ENCODE results near the gene SLC16A7. TPM values are rescaled to one million over a fixed set of nuclear protein-coding genes. Genes with fewer than 3 reads are reported as not detected.

The SLC16A7 gene
- total RNA-seq, 1 donor from 2014 or later: 2.9 TPM

DNA sequence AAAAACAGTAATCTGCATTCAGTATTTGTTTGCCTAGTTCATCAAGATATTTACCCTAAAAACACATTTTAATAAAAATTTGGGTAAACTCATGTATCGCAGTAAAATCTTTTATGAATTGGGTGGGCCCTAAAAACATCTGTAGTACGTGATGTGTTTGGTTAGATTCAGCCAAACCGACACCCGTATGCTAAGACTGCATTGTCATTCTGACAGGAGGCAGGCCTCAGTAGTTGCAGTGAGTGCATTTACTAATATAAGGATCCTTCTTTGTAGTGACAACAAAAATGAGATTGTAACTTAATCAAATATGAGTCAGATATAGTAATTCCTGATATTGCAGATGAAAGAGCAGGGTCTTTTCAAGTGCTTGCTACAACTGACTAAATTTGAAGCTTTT lies 191.8 kb downstream of the SLC16A7 start:
- H3K36me3 Mint-ChIP-seq (ENCODE audit: low read depth): no peaks in the 10 kb centered on the region
- H3K4me1 Mint-ChIP-seq: no peaks in the 10 kb centered on the region
- DNase-seq (ENCODE audit: low read depth, low spot score): no peak
- no peaks in the 10 kb centered on the region for H3K27me3 Mint-ChIP-seq (ENCODE audit: low read depth)
- peak overlapping the region; percentile 23 for H3K27ac Mint-ChIP-seq (ENCODE audit: unreplicated experiment)
- H3K4me3 Mint-ChIP-seq: no peak overlapping the region
- TF ChIP-seq, protein P1, sequence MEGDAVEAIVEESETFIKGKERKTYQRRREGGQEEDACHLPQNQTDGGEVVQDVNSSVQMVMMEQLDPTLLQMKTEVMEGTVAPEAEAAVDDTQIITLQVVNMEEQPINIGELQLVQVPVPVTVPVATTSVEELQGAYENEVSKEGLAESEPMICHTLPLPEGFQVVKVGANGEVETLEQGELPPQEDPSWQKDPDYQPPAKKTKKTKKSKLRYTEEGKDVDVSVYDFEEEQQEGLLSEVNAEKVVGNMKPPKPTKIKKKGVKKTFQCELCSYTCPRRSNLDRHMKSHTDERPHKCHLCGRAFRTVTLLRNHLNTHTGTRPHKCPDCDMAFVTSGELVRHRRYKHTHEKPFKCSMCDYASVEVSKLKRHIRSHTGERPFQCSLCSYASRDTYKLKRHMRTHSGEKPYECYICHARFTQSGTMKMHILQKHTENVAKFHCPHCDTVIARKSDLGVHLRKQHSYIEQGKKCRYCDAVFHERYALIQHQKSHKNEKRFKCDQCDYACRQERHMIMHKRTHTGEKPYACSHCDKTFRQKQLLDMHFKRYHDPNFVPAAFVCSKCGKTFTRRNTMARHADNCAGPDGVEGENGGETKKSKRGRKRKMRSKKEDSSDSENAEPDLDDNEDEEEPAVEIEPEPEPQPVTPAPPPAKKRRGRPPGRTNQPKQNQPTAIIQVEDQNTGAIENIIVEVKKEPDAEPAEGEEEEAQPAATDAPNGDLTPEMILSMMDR (conservative IDR thresholded peaks at IDR 0.05): no peak
- H3K9me3 Mint-ChIP-seq: peaks cover 3% of the 10 kb centered on the region

- H3K4me1 Mint-ChIP-seq: no peaks in the 10 kb centered on the region
- H3K9me3 Mint-ChIP-seq: peaks cover 12% of the 10 kb centered on the region
- H3K27ac Mint-ChIP-seq (ENCODE audit: unreplicated experiment): no peak overlapping the region
- H3K36me3 Mint-ChIP-seq (ENCODE audit: low read depth): peaks cover 4% of the 10 kb centered on the region
- no peak overlapping the region for H3K4me3 Mint-ChIP-seq
- H3K27me3 Mint-ChIP-seq (ENCODE audit: low read depth): no peaks in the 10 kb centered on the region
- TF ChIP-seq, protein P1 (conservative IDR thresholded peaks at IDR 0.05): no peak
- no peak for DNase-seq (ENCODE audit: low read depth, low spot score)
Observed at GRCh38 chr12:59792647-59793046, 196.8 kb downstream of the SLC16A7 start.

DNA sequence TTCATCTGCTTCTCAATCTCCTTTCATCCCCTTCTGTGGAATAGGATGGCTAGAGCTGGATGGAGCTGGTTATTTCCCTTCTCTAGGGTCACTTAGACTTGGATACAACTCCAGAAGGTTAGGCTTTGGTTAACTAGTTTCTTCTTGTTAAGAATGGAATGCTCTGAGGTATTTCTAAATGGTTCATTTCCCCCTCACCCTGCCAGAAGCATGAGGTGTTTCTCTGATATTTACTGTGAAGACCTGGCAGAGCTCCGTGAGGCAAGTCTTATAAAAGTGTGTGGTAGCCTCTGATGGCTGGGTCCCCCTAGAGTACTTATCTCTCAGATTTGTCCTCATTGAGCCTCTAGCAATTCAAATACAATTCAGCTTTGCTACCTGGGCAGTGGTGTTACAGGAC lies 207.9 kb downstream of the SLC16A7 start:
- H3K9me3 Mint-ChIP-seq: peaks cover 5% of the 10 kb centered on the region
- no peaks in the 10 kb centered on the region for H3K27me3 Mint-ChIP-seq (ENCODE audit: low read depth)
- no peak overlapping the region for H3K4me3 Mint-ChIP-seq
- H3K36me3 Mint-ChIP-seq (ENCODE audit: low read depth): no peaks in the 10 kb centered on the region
- TF ChIP-seq, protein P1 (conservative IDR thresholded peaks at IDR 0.05): no peak
- DNase-seq (ENCODE audit: low read depth, low spot score): no peak
- H3K4me1 Mint-ChIP-seq: no peaks in the 10 kb centered on the region
- no peak overlapping the region for H3K27ac Mint-ChIP-seq (ENCODE audit: unreplicated experiment)

GRCh38 chr12:59808317-59808910 lies 212.6 kb downstream of the SLC16A7 start:
- no peak overlapping the region for H3K4me3 Mint-ChIP-seq
- H3K27ac Mint-ChIP-seq (ENCODE audit: unreplicated experiment): no peak overlapping the region
- no peaks in the 10 kb centered on the region for H3K9me3 Mint-ChIP-seq
- no peaks in the 10 kb centered on the region for H3K4me1 Mint-ChIP-seq
- no peaks in the 10 kb centered on the region for H3K36me3 Mint-ChIP-seq (ENCODE audit: low read depth)
- no peak for DNase-seq (ENCODE audit: low read depth, low spot score)
- H3K27me3 Mint-ChIP-seq (ENCODE audit: low read depth): no peaks in the 10 kb centered on the region
- TF ChIP-seq, protein P1 (conservative IDR thresholded peaks at IDR 0.05): peak; percentile 81

DNA sequence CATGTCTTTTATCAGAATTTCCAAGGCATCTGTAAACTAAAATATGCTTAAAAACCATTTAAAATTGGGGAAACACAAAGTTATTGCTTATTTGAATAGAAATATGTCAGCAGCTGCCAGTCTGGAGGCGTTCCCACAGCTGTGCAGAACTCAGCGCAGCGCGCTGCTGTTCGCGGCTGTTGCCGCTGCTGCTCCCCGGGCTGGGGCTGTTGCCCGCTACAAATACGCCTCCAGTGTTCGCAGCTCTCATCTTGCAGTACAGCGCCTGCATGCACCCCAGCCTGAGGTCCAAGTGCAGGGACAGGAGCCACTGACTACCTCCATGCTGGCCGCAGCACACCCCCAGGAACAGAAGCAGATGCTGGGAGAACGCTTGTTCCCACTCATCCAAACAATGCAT lies 216.2 kb downstream of the SLC16A7 start:
- Mint-ChIP-seq H3K9me3 (peaks cover 2% of the 10 kb centered on the region), H3K27ac (ENCODE audit: unreplicated experiment) (no peak overlapping the region), H3K27me3 (ENCODE audit: low read depth) (no peaks in the 10 kb centered on the region), H3K36me3 (ENCODE audit: low read depth) (no peaks in the 10 kb centered on the region), H3K4me3 (no peak overlapping the region), H3K4me1 (no peaks in the 10 kb centered on the region)
- DNase-seq (ENCODE audit: low read depth, low spot score): no peak
- TF ChIP-seq, protein P1 (conservative IDR thresholded peaks at IDR 0.05): no peak
